Fibroblast of lung (primary cell): ENCODE data around the gene CDCP2. TPM values are rescaled to one million over a fixed set of nuclear protein-coding genes. Genes with fewer than 3 reads are reported as not detected.
"Not testable (repeated sequence)": the region's sequence is repeated elsewhere in the genome, so short reads cannot be mapped to it uniquely, and the experiment has no call there.

Source experiments
- DNase-seq, 2 donors: peaks; one replicate each; pipeline versions ENCODE4 v3.0.0 to v3.0.0-alpha.2; 2010; ENCODE audit warnings: low read depth in 2 of 2
- H2AFZ ChIP-seq: 2 replicates; pipeline ENCODE4 v1.5.1; 2012; ENCODE audit warnings: low read length, control low read depth, inconsistent platforms
- H3K27ac ChIP-seq: 2 replicates; pipeline ENCODE4 v1.5.1; 2011; ENCODE audit warnings: low read length, control low read depth; ENCODE audit not compliant: insufficient read depth
- H3K27me3 ChIP-seq: 2 replicates; pipeline ENCODE4 v1.5.1; 2011; ENCODE audit warnings: mild to moderate bottlenecking, low read length; ENCODE audit not compliant: control insufficient read depth, insufficient read depth
- H3K36me3 ChIP-seq: 2 replicates; pipeline ENCODE4 v1.5.1; 2011; ENCODE audit warnings: low read length; ENCODE audit not compliant: control insufficient read depth, insufficient read depth
- H3K4me1 ChIP-seq: 2 replicates; pipeline ENCODE4 v1.5.1; 2011; ENCODE audit warnings: low read length; ENCODE audit not compliant: control insufficient read depth, insufficient read depth; ENCODE audit errors: extremely low read depth
- H3K4me2 ChIP-seq: 2 replicates; pipeline ENCODE4 v1.5.1; 2011; ENCODE audit warnings: low read length, control low read depth; ENCODE audit not compliant: insufficient read depth; ENCODE audit errors: extremely low read depth
- H3K4me3 ChIP-seq, 4 experiments: fragments of 200-600 bp in 1 of 4; sonication (generic) in 1 of 4; replicated peaks in 1 of 4; 2 replicates each; pipeline ENCODE4 v1.5.1; 2011 to 2016; ENCODE audit warnings: low read length in 4 of 4, low read depth in 3 of 4, mild to moderate bottlenecking in 3 of 4, control low read depth in 2 of 4, inconsistent platforms in 1 of 4, mixed read lengths in 1 of 4; ENCODE audit not compliant: insufficient read depth in 1 of 4; ENCODE audit errors: control extremely low read depth in 1 of 4
- H3K79me2 ChIP-seq: 2 replicates; pipeline ENCODE4 v1.5.1; 2012; ENCODE audit warnings: mild to moderate bottlenecking, low read length, inconsistent platforms; ENCODE audit not compliant: control insufficient read depth, insufficient read depth
- H3K9ac ChIP-seq: 2 replicates; pipeline ENCODE4 v1.5.1; 2011; ENCODE audit warnings: mild to moderate bottlenecking, low read length, control low read depth; ENCODE audit not compliant: insufficient read depth
- H3K9me3 ChIP-seq: 2 replicates; pipeline ENCODE4 v1.5.1; 2012; ENCODE audit warnings: low read depth, low read length; ENCODE audit not compliant: control insufficient read depth, insufficient read depth
- H4K20me1 ChIP-seq: 2 replicates; pipeline ENCODE4 v1.5.1; 2011; ENCODE audit warnings: low read length; ENCODE audit not compliant: control insufficient read depth, insufficient read depth; ENCODE audit errors: extremely low read depth
- CTCF ChIP-seq, 2 donors: IDR thresholded peaks in 1 of 2; conservative IDR thresholded peaks in 1 of 2; 1 replicate in 1 of 2; 2 replicates in 1 of 2; pipeline ENCODE4 v1.5.1; 2011 to 2012; ENCODE audit warnings: low read length in 2 of 2, control low read depth in 1 of 2, inconsistent platforms in 1 of 2, low read depth in 1 of 2, mild to moderate bottlenecking in 1 of 2
- EZH2 ChIP-seq: IDR thresholded peaks from 2 replicates; pipeline ENCODE4 v1.5.1; 2012; ENCODE audit warnings: low read length, control low read depth, mild to moderate bottlenecking; ENCODE audit errors: missing control alignments
- polyA plus RNA-seq, 2 donors: library from polyadenylated mRNA; depleted of rRNA in 1 of 2; stranded (reverse) in 1 of 2; unstranded in 1 of 2; fragments of >200 nt; gene quantifications; 2 replicates each; pipeline ENCODE4 v1.2.1, GENCODE V29; 2011 to 2012; ENCODE audit warnings: missing spikeins in 1 of 2
- total RNA-seq: library from RNA; depleted of rRNA; stranded (reverse); fragments of >200 nt; gene quantifications from 2 replicates; pipeline ENCODE4 v1.2.1, GENCODE V29; 2014

Gene CDCP2
- total and polyA plus RNA-seq, 2 donors (not counting 1 experiment from before 2014, with no cell fraction given), result not detected

- Histone ChIP-seq H4K20me1 (no peaks in the 10 kb centered on the region), H3K27ac (no peak overlapping the region), H3K4me2 (no peak overlapping the region), H3K4me1 (peaks cover 8% of the 10 kb centered on the region), H3K36me3 (no peaks in the 10 kb centered on the region), H3K9ac (no peak overlapping the region), H3K27me3 (no peaks in the 10 kb centered on the region), H2AFZ (no peak overlapping the region), H3K4me3 (no peak overlapping the region), H3K79me2 (no peaks in the 10 kb centered on the region), H3K9me3 (no peaks in the 10 kb centered on the region)
- no peak for TF ChIP-seq EZH2
- TF ChIP-seq CTCF (conservative IDR thresholded peaks at IDR 0.05 in 1 of 2, IDR thresholded peaks at IDR 0.05 in 1 of 2; ENCODE audit: low read depth in 1 of 2, low read length in 2 of 2), result no peak
- no peak for DNase-seq
Observed at GRCh38 chr1:54169068-54169467, 16.3 kb upstream of the CDCP2 start.

GRCh38 chr1:54168206-54168965, 15.6 kb upstream of the CDCP2 start:
- no peak overlapping the region for H3K27ac ChIP-seq
- H3K79me2 ChIP-seq, result no peaks in the 10 kb centered on the region
- TF ChIP-seq CTCF (conservative IDR thresholded peaks at IDR 0.05 in 1 of 2, IDR thresholded peaks at IDR 0.05 in 1 of 2; ENCODE audit: low read depth in 1 of 2, low read length in 2 of 2) (no peak), EZH2 (no peak)
- no peaks in the 10 kb centered on the region for H3K36me3 ChIP-seq
- H2AFZ ChIP-seq, result no peak overlapping the region
- no peaks in the 10 kb centered on the region for H3K27me3 ChIP-seq
- H3K9ac ChIP-seq, result no peak overlapping the region
- no peaks in the 10 kb centered on the region for H3K9me3 ChIP-seq
- no peak overlapping the region for H3K4me3 ChIP-seq
- H3K4me2 ChIP-seq, result no peak overlapping the region
- H4K20me1 ChIP-seq, result no peaks in the 10 kb centered on the region
- H3K4me1 ChIP-seq, result peaks cover 6% of the 10 kb centered on the region
- DNase-seq, result no peak

GRCh38 chr1:54167422-54168139, 14.8 kb upstream of the CDCP2 start:
- Histone ChIP-seq H3K4me3 (no peak overlapping the region), H4K20me1 (no peaks in the 10 kb centered on the region), H3K36me3 (no peaks in the 10 kb centered on the region), H2AFZ (no peak overlapping the region), H3K4me2 (no peak overlapping the region), H3K27ac (no peak overlapping the region), H3K9ac (no peak overlapping the region), H3K4me1 (peaks cover 2% of the 10 kb centered on the region), H3K79me2 (no peaks in the 10 kb centered on the region), H3K27me3 (no peaks in the 10 kb centered on the region), H3K9me3 (no peaks in the 10 kb centered on the region)
- TF ChIP-seq CTCF (conservative IDR thresholded peaks at IDR 0.05 in 1 of 2, IDR thresholded peaks at IDR 0.05 in 1 of 2; ENCODE audit: low read depth in 1 of 2, low read length in 2 of 2) (no peak), EZH2 (no peak)
- peak; percentile 20 to 62 for DNase-seq

- not testable (repeated sequence) for H4K20me1 ChIP-seq, H3K4me1 ChIP-seq, H3K4me2 ChIP-seq, H3K9me3 ChIP-seq, DNase-seq, H3K9ac ChIP-seq, H3K36me3 ChIP-seq, H3K4me3 ChIP-seq, H3K27ac ChIP-seq, H3K27me3 ChIP-seq, H2AFZ ChIP-seq, H3K79me2 ChIP-seq
Observed at GRCh38 chr1:54166357-54166756, 13.6 kb upstream of the CDCP2 start.
